GM21619 (cell line): ENCODE results near the gene AEN.

Experiments used
- ATAC-seq: cut with Tn5 transposase; IDR thresholded peaks from one replicate; pipeline ENCODE4 v1.9.1; 2021; ENCODE audit not compliant: unreplicated experiment

AEN gene, protein sequence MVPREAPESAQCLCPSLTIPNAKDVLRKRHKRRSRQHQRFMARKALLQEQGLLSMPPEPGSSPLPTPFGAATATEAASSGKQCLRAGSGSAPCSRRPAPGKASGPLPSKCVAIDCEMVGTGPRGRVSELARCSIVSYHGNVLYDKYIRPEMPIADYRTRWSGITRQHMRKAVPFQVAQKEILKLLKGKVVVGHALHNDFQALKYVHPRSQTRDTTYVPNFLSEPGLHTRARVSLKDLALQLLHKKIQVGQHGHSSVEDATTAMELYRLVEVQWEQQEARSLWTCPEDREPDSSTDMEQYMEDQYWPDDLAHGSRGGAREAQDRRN

DNA sequence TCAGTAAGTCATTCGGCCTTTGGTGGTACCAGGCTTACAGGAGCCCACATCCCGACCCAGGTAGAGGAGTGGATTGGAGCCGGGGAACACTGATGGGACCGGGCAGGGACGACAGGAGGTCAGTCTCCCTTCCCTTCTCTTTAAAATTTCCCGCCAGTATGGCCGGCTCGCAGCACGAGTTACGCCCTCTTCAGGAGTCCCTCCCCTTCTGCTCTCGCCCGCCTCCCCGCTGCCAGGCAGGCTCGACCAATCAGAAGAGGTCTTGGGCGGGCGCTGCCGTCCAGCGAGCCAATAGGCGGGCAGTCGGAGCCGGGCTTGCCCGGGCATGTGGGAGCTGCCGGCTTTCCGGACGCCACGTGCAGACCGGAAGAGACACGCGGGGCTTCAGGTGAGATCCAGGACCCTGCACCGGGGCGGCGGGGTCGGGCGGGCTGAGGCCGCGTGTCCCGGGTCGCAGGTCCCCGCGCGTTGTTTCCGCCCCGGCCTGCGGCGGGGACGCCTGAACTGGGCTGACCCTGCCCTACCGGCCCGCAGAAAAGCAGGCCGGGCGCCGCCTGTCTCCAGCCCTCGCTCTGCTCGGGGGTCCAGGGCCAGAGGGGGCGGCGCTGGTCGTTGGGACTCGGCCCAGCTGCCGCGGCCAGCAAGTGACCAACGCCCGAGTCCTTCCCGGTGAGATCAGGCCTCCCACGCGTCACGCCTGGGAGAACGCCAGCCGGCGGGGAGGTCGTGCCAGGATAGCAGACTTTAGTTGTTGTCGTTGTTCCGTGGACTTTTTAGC lies at the start of gene AEN:
AEN (plus strand) TSS at position 346 of the 778 bp plus-strand sequence. CDS start 4,870 bp downstream, outside the sequence.
- ATAC-seq, result peak; percentile 90

DNA sequence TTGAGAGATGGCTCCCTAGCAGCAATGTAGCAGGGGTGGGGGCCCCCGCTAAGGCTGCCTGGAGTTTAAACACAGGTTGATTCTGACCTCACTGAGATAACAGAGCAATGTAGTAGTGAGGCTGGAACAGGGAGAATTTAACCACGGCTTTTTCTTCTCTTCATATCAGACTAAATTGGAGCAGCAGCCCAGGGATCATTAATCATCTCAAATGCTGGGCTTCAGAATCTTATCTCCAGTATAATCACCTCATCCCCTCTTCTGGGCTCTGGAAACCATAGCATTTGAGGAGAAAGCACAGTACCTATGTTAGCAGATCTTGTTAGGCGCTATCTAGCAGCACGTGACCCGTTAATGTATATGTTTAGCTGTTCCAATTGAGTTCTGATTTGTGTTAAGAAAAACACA lies 49.3 kb upstream of the AEN start:
- ATAC-seq, result no peak

DNA sequence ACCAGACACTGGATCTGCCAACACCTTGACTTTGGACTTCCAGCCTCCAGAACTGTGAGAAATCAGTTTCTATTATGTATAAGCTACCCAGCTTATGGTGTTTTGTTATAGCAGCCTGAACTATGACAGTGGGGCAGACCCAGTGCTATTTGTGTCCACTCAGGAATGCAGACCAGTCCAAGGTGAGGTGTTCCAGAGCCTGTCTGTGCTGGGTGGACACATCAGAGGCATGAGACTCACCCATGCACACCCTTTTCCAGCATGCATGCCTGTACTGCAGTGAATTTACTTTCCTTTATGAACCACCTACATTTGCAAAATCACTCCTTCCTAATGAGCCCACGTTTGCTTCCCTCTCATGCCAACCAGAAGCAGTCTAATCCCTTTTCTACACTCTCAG lies 47.1 kb upstream of the AEN start:
- no peak for ATAC-seq

DNA sequence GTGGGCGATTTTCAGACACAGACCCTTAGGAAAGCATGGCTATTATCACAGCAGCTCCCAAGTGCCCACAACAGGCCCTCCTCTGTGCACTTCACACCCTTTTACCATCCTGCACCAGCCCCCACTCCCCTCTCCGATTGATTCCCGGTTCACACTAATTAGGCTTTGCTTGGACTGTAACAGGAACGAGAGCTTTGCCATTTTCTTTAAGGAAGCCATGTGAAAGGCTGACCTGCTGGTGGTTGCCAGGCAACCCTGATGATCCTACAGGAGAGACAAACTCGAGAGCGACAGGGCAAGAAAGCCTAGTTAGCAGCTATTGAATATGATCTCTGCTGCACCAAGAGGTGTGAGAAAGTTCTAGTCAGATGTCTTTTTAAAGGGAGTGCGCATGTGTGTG lies 46.5 kb upstream of the AEN start:
- no peak for ATAC-seq

DNA sequence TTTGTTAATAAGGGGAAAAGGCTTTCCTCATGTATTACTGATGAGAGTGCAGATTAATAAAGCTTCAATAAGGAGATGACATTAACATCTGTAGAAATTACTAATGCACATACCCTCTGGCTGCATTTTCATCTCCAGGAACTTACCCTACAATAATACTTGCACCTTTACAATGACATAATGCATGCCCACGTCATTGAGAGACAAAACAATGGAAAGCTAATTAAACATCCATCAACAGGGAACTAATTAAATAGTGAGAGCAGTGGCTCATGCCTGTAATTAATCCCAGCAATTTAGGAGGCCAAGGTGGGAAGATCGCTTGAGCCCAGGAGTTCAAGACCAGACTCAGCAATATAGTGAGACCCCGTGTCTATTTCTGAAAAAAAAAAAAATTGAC lies 41.8 kb upstream of the AEN start:
- no peak for ATAC-seq

DNA sequence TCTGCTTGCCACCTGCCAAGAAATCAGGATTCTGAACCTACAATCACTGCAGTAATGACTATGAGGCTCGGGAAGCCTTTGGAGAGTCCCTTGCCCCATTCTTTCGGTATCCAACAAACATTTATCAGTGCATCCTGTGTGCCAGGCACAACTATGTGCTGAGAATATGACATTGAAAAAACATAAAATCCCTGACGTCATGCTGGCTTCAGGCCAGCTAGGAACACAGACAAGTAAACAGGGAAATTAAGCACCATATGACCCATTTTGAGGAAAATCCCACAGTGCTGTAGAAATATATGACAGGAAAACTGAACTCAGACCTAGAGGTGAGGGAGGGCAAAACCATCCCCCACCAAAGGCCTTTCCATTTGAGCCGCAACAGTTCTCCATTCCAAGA lies 40.6 kb upstream of the AEN start:
- ATAC-seq, result no peak

DNA sequence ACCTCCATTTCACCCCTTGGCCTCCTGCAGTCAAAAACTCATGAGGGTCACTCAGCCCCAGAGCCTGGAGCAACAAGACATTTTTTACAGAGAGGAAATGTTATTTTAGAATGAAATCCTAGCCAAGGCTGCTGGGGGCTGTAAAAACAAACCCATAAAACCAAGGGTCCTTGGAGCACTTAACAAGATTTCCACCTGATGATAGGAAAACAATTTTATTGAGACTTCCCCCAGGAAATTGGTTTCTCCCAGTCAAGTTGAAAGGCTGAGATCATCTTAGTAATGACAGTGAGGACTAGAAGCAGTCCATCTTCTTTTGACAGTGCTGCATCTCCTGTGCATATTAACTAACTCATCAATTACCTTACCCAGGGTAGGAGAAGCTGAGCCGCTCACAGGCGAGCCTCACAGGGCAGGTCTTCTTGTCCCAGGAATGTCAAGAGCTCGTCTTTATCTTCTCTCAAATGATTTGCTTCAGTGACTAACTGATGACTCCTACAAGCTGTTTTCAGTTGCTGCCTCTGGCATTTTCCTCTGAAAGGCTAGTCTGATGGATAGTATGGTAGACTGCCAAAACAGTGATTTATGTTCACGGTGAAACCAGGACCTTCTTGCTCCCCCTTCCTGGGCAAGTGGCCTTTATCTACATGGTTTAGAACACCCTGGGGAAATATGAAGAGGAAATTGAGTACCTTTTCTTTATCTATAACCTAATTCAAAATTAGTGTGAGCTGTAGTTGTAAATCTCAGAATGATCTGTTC lies 34.6 kb upstream of the AEN start:
- no peak for ATAC-seq

DNA sequence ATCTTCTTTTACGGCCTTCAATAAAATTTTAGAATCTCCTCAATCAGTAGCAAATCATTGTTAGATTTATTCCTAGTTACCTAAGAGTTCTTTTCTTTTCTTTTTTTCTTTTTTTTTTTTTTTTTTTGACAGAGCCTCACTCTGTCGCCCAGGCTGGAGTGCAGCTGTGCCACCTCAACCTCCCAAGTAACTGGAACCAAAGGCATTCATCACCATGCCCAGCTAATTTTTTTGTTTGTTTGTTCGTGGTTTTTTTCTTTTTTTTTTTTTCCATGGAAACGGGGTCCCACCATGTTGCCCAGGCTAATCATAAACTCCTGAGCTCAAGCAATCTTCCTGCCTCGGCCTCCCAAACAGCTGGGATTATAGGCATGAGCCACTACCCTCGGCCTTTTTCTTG lies 30.4 kb upstream of the AEN start:
- ATAC-seq, result no peak

DNA sequence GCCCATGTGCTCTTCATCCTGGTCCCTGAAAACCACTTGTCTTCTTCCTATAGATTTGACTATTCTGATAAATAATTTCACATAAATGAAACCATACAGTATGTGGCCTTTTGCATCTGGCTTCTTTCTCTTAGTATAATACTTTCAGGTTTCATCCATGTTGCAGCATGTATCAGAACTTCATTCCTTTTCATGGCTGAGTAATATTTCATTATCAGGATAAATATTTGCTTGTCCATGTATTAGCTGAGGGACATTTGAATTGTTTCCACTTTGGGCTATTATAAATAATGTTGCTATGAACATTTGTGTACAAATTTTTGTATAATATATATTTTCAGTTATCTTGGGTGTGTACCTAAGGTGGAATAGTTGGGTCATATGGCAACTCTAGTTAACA lies 29.8 kb upstream of the AEN start:
- no peak for ATAC-seq

DNA sequence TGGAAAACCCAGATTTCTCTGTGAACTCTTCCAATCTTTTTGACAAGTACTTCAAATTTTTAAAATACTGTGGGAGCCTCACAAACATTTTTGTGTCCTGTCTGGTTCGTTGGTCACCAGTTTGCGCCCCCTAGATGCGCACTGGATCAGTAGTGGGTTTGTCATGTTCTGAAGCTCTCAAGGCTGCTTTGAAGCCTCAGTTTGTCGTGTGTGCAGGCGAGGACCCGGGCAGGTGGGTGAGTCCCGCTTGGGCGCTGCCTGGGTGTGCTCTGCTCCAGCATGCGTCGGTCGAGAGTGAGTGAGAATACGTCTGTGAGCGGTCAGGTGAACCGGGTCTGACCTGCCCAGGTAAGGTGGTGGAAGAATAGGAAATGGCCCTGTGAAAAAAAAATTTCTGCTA lies 17.3 kb upstream of the AEN start:
- no peak for ATAC-seq

DNA sequence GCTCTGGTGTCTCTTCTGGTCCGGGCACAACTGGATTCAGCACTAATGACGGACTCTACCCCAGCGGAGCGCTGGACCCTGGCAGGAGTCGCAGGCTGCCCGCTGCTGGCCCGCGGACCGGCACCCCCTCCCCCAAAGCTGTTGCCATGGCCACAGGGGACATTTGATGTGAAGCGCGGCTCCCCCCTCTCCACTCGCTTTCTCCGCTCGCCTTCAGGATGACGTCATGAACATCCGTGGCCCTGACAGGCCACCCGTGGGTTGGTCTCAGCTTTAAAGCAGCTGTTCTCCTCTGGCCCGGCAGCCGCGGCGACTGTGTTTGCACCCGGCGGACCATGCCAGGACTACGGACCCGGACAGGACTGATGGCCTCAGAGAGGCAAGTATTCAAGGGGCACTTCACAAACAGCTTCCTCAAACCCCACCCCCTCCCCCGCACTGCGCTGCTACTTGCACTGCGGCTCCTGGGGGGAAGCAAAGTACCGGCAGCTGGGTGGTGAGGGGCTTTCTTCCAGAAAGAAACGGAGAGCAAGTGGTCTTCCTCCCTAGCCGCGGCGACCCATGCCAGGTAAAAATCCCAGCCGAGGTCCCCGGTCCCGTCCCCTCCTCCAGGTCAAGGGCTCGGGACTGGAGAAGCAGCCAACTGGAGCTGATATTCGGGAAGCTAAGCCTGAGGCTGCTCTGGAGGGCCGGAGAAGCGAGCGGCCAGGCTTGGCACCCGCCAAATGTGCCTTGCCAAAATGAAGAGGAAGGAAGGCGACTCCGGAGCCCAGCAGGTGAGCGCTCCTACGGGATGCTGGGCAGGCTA lies 16.6 kb upstream of the AEN start:
- ATAC-seq, result no peak

DNA sequence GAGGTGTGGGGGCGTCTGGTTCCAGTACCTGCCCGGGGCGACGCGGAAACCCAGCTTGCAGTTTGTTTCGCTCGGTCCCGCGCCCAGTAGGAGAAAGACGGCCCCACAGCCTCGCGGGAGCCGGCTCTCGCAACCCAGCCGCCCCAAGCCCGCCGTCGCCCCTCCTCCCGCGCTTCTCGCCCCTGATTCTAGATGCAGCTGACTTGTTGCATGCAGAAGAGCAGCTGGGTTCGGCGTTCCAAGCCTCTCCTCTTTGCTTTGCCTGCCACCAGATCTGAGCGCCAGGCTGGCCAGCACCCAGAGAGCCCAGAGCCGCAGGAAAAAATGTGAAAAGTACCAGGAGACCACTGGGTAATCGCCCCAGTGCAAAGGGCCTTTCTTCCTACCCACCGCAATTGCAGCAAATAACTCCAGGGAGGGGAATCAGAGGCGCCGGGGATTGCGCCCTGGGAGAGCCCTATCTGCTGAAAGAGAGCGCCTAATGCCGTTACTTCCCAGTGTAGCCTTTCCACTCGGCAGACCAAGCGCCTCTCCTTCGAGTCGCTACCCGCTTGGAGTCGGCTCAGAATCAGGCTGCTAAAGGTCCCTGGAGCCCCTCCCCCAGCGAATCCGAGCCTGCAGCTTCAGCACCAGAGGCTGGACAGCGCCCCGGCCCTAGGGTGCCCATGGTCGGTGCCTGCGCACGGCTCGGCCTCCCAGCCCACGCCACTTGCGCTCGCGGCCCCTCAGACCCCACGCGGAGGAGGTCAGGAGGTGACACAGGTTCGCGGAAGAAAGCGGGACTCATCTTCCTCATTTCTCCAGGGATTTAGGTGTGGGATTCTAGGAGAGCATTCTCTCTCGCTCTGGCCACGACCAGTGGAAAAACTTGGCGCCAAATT lies 15.7 kb upstream of the AEN start:
- ATAC-seq, result no peak

DNA sequence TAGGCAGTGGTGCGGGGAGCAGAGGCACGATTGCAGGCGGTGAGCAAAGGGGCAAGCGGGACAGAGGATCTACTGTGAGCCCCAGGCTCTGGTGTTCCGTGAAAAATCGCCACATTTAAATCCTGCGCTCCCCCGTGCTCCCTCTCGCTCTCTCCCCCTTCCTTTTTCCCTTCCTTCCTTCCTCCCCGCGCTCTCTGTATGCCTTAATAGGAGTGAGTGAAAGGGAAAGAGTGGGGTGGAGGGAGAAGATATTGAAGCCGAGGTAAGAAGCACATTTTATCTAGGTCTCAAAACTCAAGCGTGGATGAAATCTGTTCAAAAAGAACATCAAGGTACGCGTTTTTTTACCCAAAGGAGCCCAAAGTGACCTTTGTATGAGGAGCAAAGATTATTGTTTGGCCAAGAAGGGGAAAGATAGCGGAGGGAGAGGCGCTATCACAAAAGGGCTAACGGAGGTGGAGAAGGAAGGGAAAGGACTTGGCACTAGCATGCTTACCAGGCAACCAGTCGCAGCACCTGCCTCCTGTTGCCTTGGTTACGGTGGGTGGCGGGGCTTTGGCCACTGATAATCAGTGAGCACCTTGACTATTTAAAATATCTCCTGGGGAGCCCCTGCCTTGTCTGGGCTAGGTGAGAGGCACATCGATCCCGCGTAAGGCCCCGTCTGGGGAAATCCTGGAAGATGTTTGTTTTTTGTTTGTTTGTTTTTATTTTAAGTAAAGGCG lies 14.9 kb upstream of the AEN start:
- ATAC-seq, result no peak

DNA sequence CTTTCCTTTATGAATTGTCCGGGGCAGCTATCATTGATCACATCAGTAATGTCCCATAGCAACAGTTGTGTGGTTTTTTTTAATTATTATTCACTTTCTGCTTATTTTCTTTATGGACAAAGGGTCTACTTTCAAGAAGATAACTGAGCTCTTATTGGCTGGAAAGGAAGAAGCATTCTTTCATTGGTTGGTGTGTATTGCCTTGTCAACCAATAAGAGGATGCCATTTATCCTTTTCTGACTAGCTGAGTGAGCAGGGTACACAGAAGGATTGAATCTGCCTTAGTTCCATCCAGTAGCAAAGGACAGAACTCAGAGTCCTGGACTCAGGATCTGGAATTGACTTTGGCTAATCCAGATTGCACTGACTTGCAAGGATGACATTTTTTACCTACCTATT lies 13.2 kb upstream of the AEN start:
- no peak for ATAC-seq

DNA sequence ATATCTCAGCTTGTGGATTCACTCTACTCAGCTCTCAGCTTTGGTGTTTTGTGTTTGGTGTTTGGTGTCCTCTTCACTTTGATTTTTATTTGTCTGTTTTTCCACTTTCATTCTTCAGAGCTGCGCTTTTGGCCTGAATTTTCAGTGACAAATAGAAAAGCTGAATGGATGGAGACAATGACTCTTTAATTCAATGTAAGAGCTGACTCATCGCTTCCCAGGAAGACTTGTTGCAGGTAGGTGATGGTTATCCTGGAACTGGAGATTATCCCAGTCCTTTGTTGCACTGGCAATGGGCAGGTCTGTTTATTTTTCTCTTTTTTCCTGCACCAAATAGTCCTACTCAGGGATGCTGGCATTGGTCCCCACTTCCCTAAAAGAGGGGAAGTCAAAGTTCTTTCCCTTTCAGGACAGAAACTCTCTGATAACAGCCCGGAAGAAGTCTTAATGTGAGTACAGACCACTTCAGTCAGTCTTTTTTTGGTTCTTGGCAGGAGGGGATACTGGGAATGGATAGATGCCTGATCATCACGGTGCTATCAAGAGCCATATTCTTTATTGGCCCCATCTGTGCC lies 12.4 kb upstream of the AEN start:
- ATAC-seq, result no peak

DNA sequence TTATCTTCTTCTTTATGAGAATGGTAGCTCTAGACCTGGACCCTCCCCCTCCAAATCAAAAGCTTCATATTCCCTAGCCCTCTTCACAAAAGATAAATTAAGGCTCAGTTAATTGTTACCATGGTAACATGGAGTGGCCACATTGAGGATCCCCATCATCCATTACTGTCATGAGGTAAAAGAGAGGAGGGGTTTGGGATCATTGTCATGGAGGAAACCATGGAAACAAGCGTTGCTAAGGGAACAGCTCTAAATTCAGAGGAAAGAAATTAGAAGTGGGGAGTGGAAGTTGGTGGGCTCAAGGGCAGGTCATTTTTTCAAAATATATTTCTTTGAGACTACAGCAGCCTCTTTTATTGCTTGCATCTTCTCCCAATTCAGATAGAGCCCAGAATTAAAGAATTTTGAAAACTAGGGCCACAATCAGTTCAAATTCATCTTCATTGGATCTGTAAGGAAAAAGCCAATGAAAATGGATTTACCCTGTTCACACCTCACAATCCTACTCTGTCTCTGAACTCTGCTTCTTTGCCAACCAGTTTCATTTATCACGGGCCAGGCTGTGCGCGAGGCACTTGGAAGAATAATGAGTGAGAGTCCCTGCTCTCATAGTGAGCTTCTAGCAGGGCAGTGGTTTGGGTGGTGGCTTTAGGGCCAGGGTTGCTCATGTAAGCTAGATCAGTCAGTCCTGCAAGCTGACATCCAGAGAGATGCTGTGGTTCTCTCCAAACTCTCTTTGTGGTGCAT lies 11.6 kb upstream of the AEN start:
- no peak for ATAC-seq

DNA sequence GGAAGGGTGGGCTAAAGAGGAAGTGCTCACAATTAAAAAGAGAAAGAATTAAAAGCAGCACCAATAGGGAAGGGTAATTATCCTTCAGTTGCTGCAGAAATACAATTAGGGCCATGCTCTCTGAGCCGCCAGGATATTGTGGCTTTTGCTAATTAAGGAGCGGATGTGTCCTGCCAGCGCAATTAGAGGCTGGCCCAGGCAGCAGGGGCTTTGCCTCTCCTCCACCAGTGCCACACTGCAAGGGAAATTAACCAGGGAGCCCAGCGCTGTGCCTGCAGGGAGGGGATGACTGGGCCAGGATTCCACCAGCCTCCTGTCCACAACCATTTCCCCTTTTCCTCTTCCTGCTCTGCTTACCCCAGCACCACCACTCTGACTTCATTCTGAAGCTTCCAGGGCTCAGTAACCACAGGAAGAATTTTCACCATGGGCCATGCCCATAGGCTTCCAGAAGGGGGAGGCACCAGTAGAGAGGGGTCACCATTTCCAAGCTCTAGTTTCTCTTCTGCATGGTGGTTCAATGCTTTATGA lies 10.4 kb upstream of the AEN start:
- no peak for ATAC-seq

DNA sequence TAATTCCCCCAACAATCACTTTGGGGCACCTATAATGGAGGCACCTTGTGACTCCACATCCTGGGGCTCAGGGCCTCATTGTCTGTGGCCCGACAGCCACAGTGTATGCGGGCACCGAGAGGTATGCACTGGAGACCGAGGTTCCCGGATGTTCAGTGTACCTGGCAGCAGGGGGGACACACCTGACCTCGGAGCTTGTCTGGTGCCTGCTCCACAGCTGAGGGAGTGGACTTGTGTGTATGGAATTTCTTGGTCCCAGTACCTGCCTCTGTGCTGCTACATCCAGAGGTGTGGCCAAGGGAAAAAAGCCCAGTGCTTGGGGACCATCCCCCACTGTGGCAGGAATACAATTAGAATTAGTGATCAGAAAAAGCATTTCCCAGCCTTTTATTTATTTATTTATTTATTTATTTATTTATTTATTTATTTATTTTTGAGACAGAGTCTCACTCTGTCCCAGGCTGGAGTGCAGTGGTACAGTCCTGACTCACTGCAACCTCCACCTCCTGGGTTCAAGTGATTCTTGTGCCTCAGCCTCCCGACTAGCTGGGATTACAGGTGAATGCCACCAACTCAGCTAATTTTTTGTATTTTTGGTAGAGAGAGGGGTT lies 8.8 kb upstream of the AEN start:
- no peak for ATAC-seq
